Fibroblast of lung (primary cell): ENCODE data around the gene CRKL. TPM values are rescaled to one million over a fixed set of nuclear protein-coding genes. Genes with fewer than 3 reads are reported as not detected.
A peak's percentile ranks its signal among the peaks of the same experiment; 100 is the strongest.

ENCODE experiments used
- DNase-seq, 2 donors: peaks; one replicate each; pipeline versions ENCODE4 v3.0.0 to v3.0.0-alpha.2; 2010; ENCODE audit warnings: low read depth in 2 of 2
- H2AFZ ChIP-seq: 2 replicates; pipeline ENCODE4 v1.5.1; 2012; ENCODE audit warnings: low read length, control low read depth, inconsistent platforms
- H3K27ac ChIP-seq: 2 replicates; pipeline ENCODE4 v1.5.1; 2011; ENCODE audit warnings: low read length, control low read depth; ENCODE audit not compliant: insufficient read depth
- H3K27me3 ChIP-seq: 2 replicates; pipeline ENCODE4 v1.5.1; 2011; ENCODE audit warnings: mild to moderate bottlenecking, low read length; ENCODE audit not compliant: control insufficient read depth, insufficient read depth
- H3K36me3 ChIP-seq: 2 replicates; pipeline ENCODE4 v1.5.1; 2011; ENCODE audit warnings: low read length; ENCODE audit not compliant: control insufficient read depth, insufficient read depth
- H3K4me1 ChIP-seq: 2 replicates; pipeline ENCODE4 v1.5.1; 2011; ENCODE audit warnings: low read length; ENCODE audit not compliant: control insufficient read depth, insufficient read depth; ENCODE audit errors: extremely low read depth
- H3K4me2 ChIP-seq: 2 replicates; pipeline ENCODE4 v1.5.1; 2011; ENCODE audit warnings: low read length, control low read depth; ENCODE audit not compliant: insufficient read depth; ENCODE audit errors: extremely low read depth
- H3K4me3 ChIP-seq, 4 experiments: fragments of 200-600 bp in 1 of 4; sonication (generic) in 1 of 4; replicated peaks in 1 of 4; 2 replicates each; pipeline ENCODE4 v1.5.1; 2011 to 2016; ENCODE audit warnings: low read length in 4 of 4, low read depth in 3 of 4, mild to moderate bottlenecking in 3 of 4, control low read depth in 2 of 4, inconsistent platforms in 1 of 4, mixed read lengths in 1 of 4; ENCODE audit not compliant: insufficient read depth in 1 of 4; ENCODE audit errors: control extremely low read depth in 1 of 4
- H3K79me2 ChIP-seq: 2 replicates; pipeline ENCODE4 v1.5.1; 2012; ENCODE audit warnings: mild to moderate bottlenecking, low read length, inconsistent platforms; ENCODE audit not compliant: control insufficient read depth, insufficient read depth
- H3K9ac ChIP-seq: 2 replicates; pipeline ENCODE4 v1.5.1; 2011; ENCODE audit warnings: mild to moderate bottlenecking, low read length, control low read depth; ENCODE audit not compliant: insufficient read depth
- H3K9me3 ChIP-seq: 2 replicates; pipeline ENCODE4 v1.5.1; 2012; ENCODE audit warnings: low read depth, low read length; ENCODE audit not compliant: control insufficient read depth, insufficient read depth
- H4K20me1 ChIP-seq: 2 replicates; pipeline ENCODE4 v1.5.1; 2011; ENCODE audit warnings: low read length; ENCODE audit not compliant: control insufficient read depth, insufficient read depth; ENCODE audit errors: extremely low read depth
- CTCF ChIP-seq, 2 donors: IDR thresholded peaks in 1 of 2; conservative IDR thresholded peaks in 1 of 2; 1 replicate in 1 of 2; 2 replicates in 1 of 2; pipeline ENCODE4 v1.5.1; 2011 to 2012; ENCODE audit warnings: low read length in 2 of 2, control low read depth in 1 of 2, inconsistent platforms in 1 of 2, low read depth in 1 of 2, mild to moderate bottlenecking in 1 of 2
- EZH2 ChIP-seq: IDR thresholded peaks from 2 replicates; pipeline ENCODE4 v1.5.1; 2012; ENCODE audit warnings: low read length, control low read depth, mild to moderate bottlenecking; ENCODE audit errors: missing control alignments
- polyA plus RNA-seq, 2 donors: library from polyadenylated mRNA; depleted of rRNA in 1 of 2; stranded (reverse) in 1 of 2; unstranded in 1 of 2; fragments of >200 nt; gene quantifications; 2 replicates each; pipeline ENCODE4 v1.2.1, GENCODE V29; 2011 to 2012; ENCODE audit warnings: missing spikeins in 1 of 2
- total RNA-seq: library from RNA; depleted of rRNA; stranded (reverse); fragments of >200 nt; gene quantifications from 2 replicates; pipeline ENCODE4 v1.2.1, GENCODE V29; 2014

The CRKL gene
- total and polyA plus RNA-seq, 2 donors (not counting 1 experiment from before 2014, with no cell fraction given), result 23.8 to 45.1 TPM

GRCh38 chr22:20904008-20904979, 12.9 kb upstream of the CRKL start:
- no peaks in the 10 kb centered on the region for H3K9me3 ChIP-seq
- H3K36me3 ChIP-seq, result no peaks in the 10 kb centered on the region
- no peaks in the 10 kb centered on the region for H3K79me2 ChIP-seq
- DNase-seq, result peak; percentile 96 to 99
- H3K4me2 ChIP-seq, result peak overlapping the region; percentile 62
- H3K27ac ChIP-seq, result peak overlapping the region; percentile 75
- H2AFZ ChIP-seq, result no peak overlapping the region
- no peak overlapping the region for H3K4me3 ChIP-seq
- no peaks in the 10 kb centered on the region for H3K27me3 ChIP-seq
- no peaks in the 10 kb centered on the region for H4K20me1 ChIP-seq
- peaks cover 11% of the 10 kb centered on the region for H3K4me1 ChIP-seq
- no peak overlapping the region for H3K9ac ChIP-seq
- TF ChIP-seq CTCF (conservative IDR thresholded peaks at IDR 0.05 in 1 of 2, IDR thresholded peaks at IDR 0.05 in 1 of 2; ENCODE audit: low read depth in 1 of 2, low read length in 2 of 2) (no peak), EZH2 (no peak)

- Histone ChIP-seq H3K9ac (no peak overlapping the region), H3K79me2 (no peaks in the 10 kb centered on the region), H3K4me2 (peak overlapping the region; percentile 62), H3K36me3 (no peaks in the 10 kb centered on the region), H4K20me1 (no peaks in the 10 kb centered on the region), H3K27me3 (no peaks in the 10 kb centered on the region), H3K27ac (peak overlapping the region; percentile 75), H3K4me3 (no peak overlapping the region), H3K4me1 (peaks cover 11% of the 10 kb centered on the region), H2AFZ (no peak overlapping the region), H3K9me3 (no peaks in the 10 kb centered on the region)
- TF ChIP-seq EZH2, result no peak
- TF ChIP-seq CTCF (conservative IDR thresholded peaks at IDR 0.05 in 1 of 2, IDR thresholded peaks at IDR 0.05 in 1 of 2; ENCODE audit: low read depth in 1 of 2, low read length in 2 of 2), result no peak
- no peak for DNase-seq
Measured at GRCh38 chr22:20904980-20905355, 12.2 kb upstream of the CRKL start.

GRCh38 chr22:20905415-20906386, 11.5 kb upstream of the CRKL start:
- no peak overlapping the region for H3K9ac ChIP-seq
- no peak overlapping the region for H3K4me3 ChIP-seq
- no peak overlapping the region for H2AFZ ChIP-seq
- no peaks in the 10 kb centered on the region for H3K9me3 ChIP-seq
- H3K27ac ChIP-seq, result peak overlapping the region; percentile 75
- H3K79me2 ChIP-seq, result no peaks in the 10 kb centered on the region
- H4K20me1 ChIP-seq, result no peaks in the 10 kb centered on the region
- no peaks in the 10 kb centered on the region for H3K36me3 ChIP-seq
- no peak for TF ChIP-seq EZH2
- no peak for TF ChIP-seq CTCF (conservative IDR thresholded peaks at IDR 0.05 in 1 of 2, IDR thresholded peaks at IDR 0.05 in 1 of 2; ENCODE audit: low read depth in 1 of 2, low read length in 2 of 2)
- H3K4me1 ChIP-seq, result peaks cover 11% of the 10 kb centered on the region
- H3K27me3 ChIP-seq, result no peaks in the 10 kb centered on the region
- no peak for DNase-seq
- H3K4me2 ChIP-seq, result peak overlapping the region; percentile 37
